Sigmoid colon (tissue), 7 donors: Measurements from ENCODE around the gene NHSL2. TPM values are rescaled to one million over a fixed set of nuclear protein-coding genes. Genes with fewer than 3 reads are reported as not detected.

Experiments
- DNase-seq: peaks from one replicate; pipeline ENCODE4 v3.0.0-alpha.2; 2019
- H3K27ac ChIP-seq, 4 donors: fragments of 200-600 bp; sonication (generic); one replicate each; pipeline ENCODE4 v1.5.1; 2016 to 2019; ENCODE audit warnings: mild to moderate bottlenecking in 1 of 4
- H3K27me3 ChIP-seq, 3 donors: fragments of 200-600 bp; sonication (generic); one replicate each; pipeline ENCODE4 v1.5.1; 2019; ENCODE audit warnings: mild to moderate bottlenecking in 1 of 3
- H3K36me3 ChIP-seq, 4 donors: fragments of 200-600 bp; sonication (generic); one replicate each; pipeline ENCODE4 v1.5.1; 2016 to 2019
- H3K4me1 ChIP-seq, 4 donors: fragments of 200-600 bp; sonication (generic); one replicate each; pipeline ENCODE4 v1.5.1; 2017 to 2019
- H3K4me3 ChIP-seq, 4 donors: fragments of 200-600 bp; sonication (generic); one replicate each; pipeline ENCODE4 v1.5.1; 2017 to 2019; ENCODE audit warnings: mild to moderate bottlenecking in 2 of 4, moderate library complexity in 1 of 4
- H3K9me3 ChIP-seq, 4 donors: fragments of 200-600 bp in 3 of 4; sonication (generic) in 3 of 4; one replicate each; pipeline versions ENCODE4 v1.5.1 to v1.6.1; 2013 to 2019
- CTCF ChIP-seq, 4 experiments: fragments of 450-650 bp in 3 of 4; fragments of 200-600 bp in 1 of 4; IDR thresholded peaks; one replicate each; pipeline ENCODE4 v1.5.1; 2016 to 2019; ENCODE audit warnings: antibody characterized with exemption in 4 of 4, mild to moderate bottlenecking in 3 of 4, moderate library complexity in 2 of 4
- EP300 ChIP-seq, 4 donors: sonication (generic); formaldehyde crosslinking; IDR thresholded peaks; one replicate each; pipeline ENCODE4 v1.6.1; 2017; ENCODE audit warnings: antibody characterized with exemption in 4 of 4
- POLR2A ChIP-seq, 2 donors: fragments of 450-650 bp; IDR thresholded peaks; one replicate each; pipeline ENCODE4 v1.6.1; 2016; ENCODE audit warnings: antibody characterized with exemption in 2 of 2, mild to moderate bottlenecking in 2 of 2, moderate library complexity in 2 of 2
- POLR2AphosphoS5 ChIP-seq, 4 donors: sonication (generic); formaldehyde crosslinking; IDR thresholded peaks; one replicate each; pipeline ENCODE4 v1.6.1; 2017; ENCODE audit warnings: antibody characterized with exemption in 4 of 4
- WGBS, 2 donors: extraction: QIAGEN DNeasy Blood & Tissue Kit; methylation state at CpG; one replicate each; pipeline ENCODE4 v1.1.7; 2013; 5-methylcytosine and 5-hydroxymethylcytosine counted together
- intact Hi-C: fragments of 100-400 bp; cut with DNase I; formaldehyde crosslinking; loops from one replicate; pipeline ENCODE4 v1.15.1; 2023
- polyA plus RNA-seq, 3 donors: library from polyadenylated mRNA; stranded (reverse); fragments of 200-250 nt; gene quantifications; one replicate each; pipeline ENCODE4 v1.2.3, GENCODE V29; 2013
- total RNA-seq, 4 donors: library from RNA; depleted of rRNA; stranded (reverse); fragments of >200 nt; gene quantifications; one replicate each; pipeline ENCODE4 v1.1.0, GENCODE V29; 2016
- donor health status: healthy with polysubstance abuse.
- donor health status: Bipolar disorder and iron deficiency.
- donor health status: healthy.

Gene NHSL2
- total and polyA plus RNA-seq, 7 donors, result under 0.01 to 21.3 (median 8.1) TPM

DNA sequence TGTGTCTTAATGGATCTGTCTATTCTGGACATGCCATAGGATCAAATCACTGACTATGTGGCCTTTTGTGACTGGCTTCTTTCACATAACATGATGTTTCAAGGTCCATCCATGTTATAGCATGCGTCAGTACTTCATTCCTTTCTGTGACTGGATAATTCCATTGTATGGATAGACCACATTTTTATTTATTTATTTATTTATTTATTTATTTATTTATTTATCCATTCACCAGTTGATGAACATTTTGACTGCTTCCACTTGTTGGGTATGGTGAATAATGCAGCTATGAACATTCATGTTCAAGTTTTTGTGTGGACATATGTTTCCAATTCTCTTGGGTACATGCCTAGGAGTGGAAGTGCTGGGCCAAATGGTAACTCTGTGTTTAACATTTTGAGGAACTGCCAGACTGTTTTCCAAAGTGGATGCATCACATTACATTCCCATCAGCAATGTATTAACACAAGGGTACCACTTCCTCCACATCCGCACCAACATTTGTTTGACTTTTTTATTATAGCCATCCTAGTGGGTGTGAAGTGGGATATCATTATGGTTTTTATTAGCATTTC, 207.1 kb downstream of the NHSL2 start:
- intact Hi-C loops, result no loop called here
- H3K4me1 ChIP-seq, result peaks cover 0 to 40% (median 29%) of the 10 kb centered on the region in 4 donors
- no peak overlapping the region for H3K4me3 ChIP-seq
- H3K36me3 ChIP-seq, result no peaks in the 10 kb centered on the region
- no peak for DNase-seq
- H3K27ac ChIP-seq, result no peak overlapping the region
- H3K9me3 ChIP-seq, result no peaks in the 10 kb centered on the region
- TF ChIP-seq POLR2A (IDR thresholded peaks at IDR 0.05) (no peak), EP300 (IDR thresholded peaks at IDR 0.05) (no peak), POLR2AphosphoS5 (IDR thresholded peaks at IDR 0.05) (no peak), CTCF (IDR thresholded peaks at IDR 0.05) (no peak)
- WGBS, 2 donors, result 86 to 96% methylated on average over 2 of the region's 2 CpGs
- no peaks in the 10 kb centered on the region for H3K27me3 ChIP-seq

DNA sequence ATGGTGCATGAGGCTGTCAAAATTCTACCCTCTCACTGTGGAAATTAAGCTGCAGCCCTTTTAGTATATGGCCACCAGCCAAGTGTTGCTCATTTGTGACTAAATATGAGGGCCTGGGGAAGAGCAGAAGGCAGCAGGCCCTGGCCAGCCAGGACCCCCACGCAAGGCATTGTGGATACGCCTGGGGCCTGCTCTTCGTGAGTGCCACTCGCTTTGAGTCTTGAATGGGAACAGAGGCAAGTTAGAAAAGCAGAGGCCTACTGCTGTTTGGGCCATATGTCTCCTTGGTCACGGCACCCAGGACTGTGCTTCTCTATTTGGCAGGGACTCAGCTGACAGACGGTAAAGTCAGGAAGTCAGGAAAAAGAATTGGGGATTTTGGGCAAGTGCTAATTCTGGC, 210.2 kb downstream of the NHSL2 start:
- peak; percentile 61 for DNase-seq
- intact Hi-C loops, result loop anchor here (5.0 kb wide), 1 partner anchor 54 kb away; no protein-coding TSS in a partner anchor
- WGBS, 2 donors, result 77 to 82% methylated on average over 6 of the region's 6 CpGs
- Histone ChIP-seq H3K36me3 (no peaks in the 10 kb centered on the region), H3K27me3 (no peaks in the 10 kb centered on the region), H3K9me3 (no peaks in the 10 kb centered on the region), H3K27ac (peak overlapping the region; percentile 67 to 78 (median 76)), H3K4me1 (peaks cover 0 to 49% (median 35%) of the 10 kb centered on the region in 4 donors), H3K4me3 (no peak overlapping the region)
- TF ChIP-seq POLR2A (IDR thresholded peaks at IDR 0.05) (no peak), POLR2AphosphoS5 (IDR thresholded peaks at IDR 0.05) (no peak), EP300 (IDR thresholded peaks at IDR 0.05) (no peak), CTCF (IDR thresholded peaks at IDR 0.05) (no peak)

DNA sequence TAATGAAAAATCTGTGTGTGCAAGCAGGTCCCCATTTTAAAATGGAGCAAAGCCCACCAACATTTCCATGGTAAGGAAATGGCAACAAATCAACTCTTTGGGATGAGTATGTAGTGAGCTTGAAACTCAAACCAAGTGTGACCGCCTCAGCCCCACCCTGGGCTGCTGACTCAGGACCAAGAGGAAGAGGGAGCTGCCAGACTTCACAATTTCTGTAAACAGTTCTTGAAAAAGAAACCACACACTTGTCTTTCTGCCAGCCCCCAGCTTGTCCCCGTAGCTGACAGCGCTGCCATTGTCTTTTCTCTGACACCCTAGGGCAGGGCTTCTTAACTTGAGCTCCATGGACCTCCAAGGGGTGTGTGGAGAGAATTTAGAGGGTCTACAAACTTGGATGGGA, 210.7 kb downstream of the NHSL2 start:
- 13 to 45% methylated on average over 3 of the region's 3 CpGs for whole genome bisulfite sequencing, 2 donors
- DNase-seq, result peak; percentile 87
- TF ChIP-seq POLR2A (IDR thresholded peaks at IDR 0.05) (no peak), POLR2AphosphoS5 (IDR thresholded peaks at IDR 0.05) (peak in 3 of 4 donors; percentile 34 to 55 (median 43)), CTCF (IDR thresholded peaks at IDR 0.05) (no peak), EP300 (IDR thresholded peaks at IDR 0.05) (no peak)
- Histone ChIP-seq H3K36me3 (no peaks in the 10 kb centered on the region), H3K4me3 (no peak overlapping the region), H3K4me1 (peaks cover 0 to 55% (median 40%) of the 10 kb centered on the region in 4 donors), H3K9me3 (no peaks in the 10 kb centered on the region), H3K27me3 (no peaks in the 10 kb centered on the region), H3K27ac (peak overlapping the region; percentile 67 to 78 (median 76))
- intact Hi-C loops, result loop anchor here (5.0 kb wide), 1 partner anchor 54 kb away; no protein-coding TSS in a partner anchor

- WGBS, 2 donors, result 78 to 79% methylated on average over 6 of the region's 6 CpGs
- H3K4me1 ChIP-seq, result peaks cover 0 to 61% (median 44%) of the 10 kb centered on the region in 4 donors
- DNase-seq, result peak; percentile 61
- no peaks in the 10 kb centered on the region for H3K36me3 ChIP-seq
- H3K4me3 ChIP-seq, result no peak overlapping the region
- no peaks in the 10 kb centered on the region for H3K9me3 ChIP-seq
- H3K27me3 ChIP-seq, result no peaks in the 10 kb centered on the region
- intact Hi-C loops, result loop anchor here (5.0 kb wide), 1 partner anchor 55 kb away; no protein-coding TSS in a partner anchor
- H3K27ac ChIP-seq, result peak overlapping the region; percentile 60 to 79 (median 76)
- TF ChIP-seq POLR2A (IDR thresholded peaks at IDR 0.05) (no peak), CTCF (IDR thresholded peaks at IDR 0.05) (no peak), POLR2AphosphoS5 (IDR thresholded peaks at IDR 0.05) (no peak), EP300 (IDR thresholded peaks at IDR 0.05) (no peak)
Observed at GRCh38 chrX:72122621-72123337, 212.1 kb downstream of the NHSL2 start.
